ENCODE measurements around the gene MYT1. TPM values are rescaled to one million over a fixed set of nuclear protein-coding genes. Genes with fewer than 3 reads are reported as not detected.

The MYT1 gene
- total and polyA plus RNA-seq, 3 donors from 2014 or later = 1.7 to 22.2 (median 2.9) TPM

DNA sequence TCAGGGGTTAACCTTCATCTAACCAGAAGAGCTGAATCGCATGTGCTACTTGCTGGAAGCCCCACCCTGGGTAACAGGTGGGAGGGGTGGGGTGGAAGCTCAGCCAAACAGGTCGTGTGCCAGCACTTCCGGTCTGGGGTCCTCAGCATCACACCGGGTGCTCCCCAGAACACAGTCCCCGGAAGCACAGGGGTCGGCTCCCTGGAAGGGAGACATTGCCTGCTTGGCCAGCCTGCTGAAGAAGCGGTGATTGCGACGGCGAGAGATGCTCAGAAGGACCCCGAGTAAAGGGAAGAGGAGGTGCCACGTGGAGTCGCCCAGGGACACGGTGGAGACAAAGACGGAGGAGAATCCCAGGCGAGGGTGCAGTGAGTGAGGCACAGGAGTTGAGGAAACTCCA, 36.5 kb downstream of the MYT1 start:
- no peak overlapping the region for H3K4me3 ChIP-seq
- no peak for DNase-seq
- no peak overlapping the region for H3K27ac ChIP-seq
- intact Hi-C loops (cut with DNase I; ENCODE audit: low total_unique reads) = no loop called here
- H3K36me3 ChIP-seq (ENCODE audit: low read depth, missing control alignments) = no peaks in the 10 kb centered on the region
- TF ChIP-seq POLR2A (IDR thresholded peaks at IDR 0.05) = no peak
- TF ChIP-seq, protein P1, sequence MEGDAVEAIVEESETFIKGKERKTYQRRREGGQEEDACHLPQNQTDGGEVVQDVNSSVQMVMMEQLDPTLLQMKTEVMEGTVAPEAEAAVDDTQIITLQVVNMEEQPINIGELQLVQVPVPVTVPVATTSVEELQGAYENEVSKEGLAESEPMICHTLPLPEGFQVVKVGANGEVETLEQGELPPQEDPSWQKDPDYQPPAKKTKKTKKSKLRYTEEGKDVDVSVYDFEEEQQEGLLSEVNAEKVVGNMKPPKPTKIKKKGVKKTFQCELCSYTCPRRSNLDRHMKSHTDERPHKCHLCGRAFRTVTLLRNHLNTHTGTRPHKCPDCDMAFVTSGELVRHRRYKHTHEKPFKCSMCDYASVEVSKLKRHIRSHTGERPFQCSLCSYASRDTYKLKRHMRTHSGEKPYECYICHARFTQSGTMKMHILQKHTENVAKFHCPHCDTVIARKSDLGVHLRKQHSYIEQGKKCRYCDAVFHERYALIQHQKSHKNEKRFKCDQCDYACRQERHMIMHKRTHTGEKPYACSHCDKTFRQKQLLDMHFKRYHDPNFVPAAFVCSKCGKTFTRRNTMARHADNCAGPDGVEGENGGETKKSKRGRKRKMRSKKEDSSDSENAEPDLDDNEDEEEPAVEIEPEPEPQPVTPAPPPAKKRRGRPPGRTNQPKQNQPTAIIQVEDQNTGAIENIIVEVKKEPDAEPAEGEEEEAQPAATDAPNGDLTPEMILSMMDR (IDR thresholded peaks at IDR 0.05) = no peak
- 83 to 90% methylated on average over 16 of the region's 16 CpGs for WGBS, 2 donors
- H3K9me3 ChIP-seq = no peaks in the 10 kb centered on the region
- H3K4me1 ChIP-seq = no peaks in the 10 kb centered on the region
- no peaks in the 10 kb centered on the region for H3K27me3 ChIP-seq

DNA sequence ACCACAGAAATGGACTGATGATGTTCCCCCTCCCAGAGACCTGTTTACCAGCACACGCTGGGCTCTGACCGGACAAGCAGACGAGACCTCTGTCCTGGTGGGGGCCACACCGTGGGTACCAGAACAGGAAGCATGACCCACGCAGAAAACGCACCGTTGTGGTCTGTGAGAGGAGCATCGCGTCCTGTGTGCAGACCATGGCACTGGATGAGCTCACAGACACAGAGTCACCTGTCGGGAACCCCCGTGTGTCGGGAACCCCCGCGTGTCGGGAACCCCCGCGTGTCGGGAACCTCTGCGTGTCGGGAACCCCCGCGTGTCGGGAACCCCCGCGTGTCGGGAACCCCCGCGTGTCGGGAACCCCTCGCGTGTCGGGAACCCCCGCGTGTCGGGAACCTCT, 37.4 kb downstream of the MYT1 start:
- no peaks in the 10 kb centered on the region for H3K27me3 ChIP-seq
- no peak overlapping the region for H3K27ac ChIP-seq
- H3K4me1 ChIP-seq = no peaks in the 10 kb centered on the region
- H3K4me3 ChIP-seq = no peak overlapping the region
- TF ChIP-seq, protein P1 (IDR thresholded peaks at IDR 0.05) = no peak
- no peak for TF ChIP-seq POLR2A (IDR thresholded peaks at IDR 0.05)
- H3K36me3 ChIP-seq (ENCODE audit: low read depth, missing control alignments) = no peaks in the 10 kb centered on the region
- WGBS, 2 donors = 88 to 94% methylated on average over 32 to 35 of the region's 35 CpGs
- H3K9me3 ChIP-seq = no peaks in the 10 kb centered on the region
- DNase-seq = no peak
- intact Hi-C loops (cut with DNase I; ENCODE audit: low total_unique reads) = no loop called here

DNA sequence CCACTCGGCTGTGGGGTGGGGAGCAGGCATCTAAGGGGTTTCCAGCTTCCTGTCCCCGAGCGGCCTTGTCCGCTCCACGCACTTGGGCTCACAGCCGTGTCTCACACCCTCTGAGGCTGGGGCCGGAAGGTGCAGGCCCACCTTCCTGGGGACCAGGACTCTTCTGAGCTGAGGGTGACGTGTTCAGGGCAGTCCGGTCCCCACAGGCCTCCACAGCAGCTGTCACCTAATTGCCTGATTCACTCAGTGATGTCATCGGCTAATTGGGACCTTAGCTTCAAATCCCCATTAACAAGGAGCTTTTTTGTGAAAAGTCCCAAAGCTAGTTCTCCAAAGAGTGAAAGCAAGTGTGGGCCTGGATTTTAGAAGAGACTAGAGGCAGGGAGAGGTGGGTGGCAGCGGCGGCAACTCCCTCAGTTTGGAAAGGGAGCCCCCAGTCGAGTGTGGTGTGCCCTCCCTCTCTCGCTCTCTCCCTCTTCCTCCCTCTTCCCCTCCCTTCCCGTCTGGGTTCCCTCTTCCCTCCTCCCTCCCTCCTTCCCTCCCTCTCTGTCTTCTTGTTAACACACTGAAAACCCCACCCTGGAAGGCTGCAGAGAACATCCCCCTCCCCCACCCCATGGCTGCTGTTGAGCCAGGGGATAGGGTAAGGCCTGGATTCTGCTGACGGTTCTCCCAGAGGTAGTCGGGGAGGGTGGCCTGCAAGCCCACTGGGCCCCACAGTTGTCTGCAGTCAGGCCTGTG, 39.0 kb downstream of the MYT1 start:
- TF ChIP-seq POLR2A (IDR thresholded peaks at IDR 0.05) = no peak
- TF ChIP-seq, protein P1 (IDR thresholded peaks at IDR 0.05) = no peak
- no peak overlapping the region for H3K27ac ChIP-seq
- no peaks in the 10 kb centered on the region for H3K36me3 ChIP-seq (ENCODE audit: low read depth, missing control alignments)
- H3K9me3 ChIP-seq = no peaks in the 10 kb centered on the region
- 77 to 81% methylated on average over 10 to 17 of the region's 17 CpGs for WGBS, 2 donors
- H3K4me3 ChIP-seq = no peak overlapping the region
- H3K27me3 ChIP-seq = no peaks in the 10 kb centered on the region
- intact Hi-C loops (cut with DNase I; ENCODE audit: low total_unique reads) = no loop called here
- no peak for DNase-seq
- H3K4me1 ChIP-seq = no peaks in the 10 kb centered on the region

DNA sequence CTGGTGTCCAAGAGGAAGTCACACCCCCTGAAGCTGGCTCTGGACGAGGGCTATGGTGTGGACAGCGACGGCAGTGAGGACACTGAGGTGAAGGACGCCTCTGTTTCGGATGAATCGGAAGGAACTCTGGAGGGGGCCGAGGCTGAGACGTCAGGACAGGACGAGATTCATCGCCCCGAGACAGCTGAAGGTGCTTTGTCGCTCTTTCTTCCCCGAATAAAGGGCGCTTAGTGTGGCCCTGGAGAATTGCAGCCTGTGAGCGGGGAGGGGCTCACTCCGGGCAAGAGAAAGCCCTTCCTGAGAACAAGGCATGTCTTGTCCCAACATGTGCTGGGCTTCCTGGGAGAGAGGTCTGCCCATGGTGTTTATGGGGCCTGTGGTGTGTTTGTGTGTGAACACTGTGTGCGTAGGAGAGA, 41.4 kb downstream of the MYT1 start:
- intact Hi-C loops (cut with DNase I; ENCODE audit: low total_unique reads) = no loop called here
- Histone ChIP-seq H3K27ac (no peak overlapping the region), H3K36me3 (ENCODE audit: low read depth, missing control alignments) (no peaks in the 10 kb centered on the region), H3K27me3 (no peaks in the 10 kb centered on the region), H3K4me3 (no peak overlapping the region), H3K9me3 (no peaks in the 10 kb centered on the region), H3K4me1 (no peaks in the 10 kb centered on the region)
- no peak for TF ChIP-seq POLR2A (IDR thresholded peaks at IDR 0.05)
- TF ChIP-seq, protein P1 (IDR thresholded peaks at IDR 0.05) = no peak
- no peak for DNase-seq
- 79 to 83% methylated on average over 16 to 17 of the region's 17 CpGs for WGBS, 2 donors

DNA sequence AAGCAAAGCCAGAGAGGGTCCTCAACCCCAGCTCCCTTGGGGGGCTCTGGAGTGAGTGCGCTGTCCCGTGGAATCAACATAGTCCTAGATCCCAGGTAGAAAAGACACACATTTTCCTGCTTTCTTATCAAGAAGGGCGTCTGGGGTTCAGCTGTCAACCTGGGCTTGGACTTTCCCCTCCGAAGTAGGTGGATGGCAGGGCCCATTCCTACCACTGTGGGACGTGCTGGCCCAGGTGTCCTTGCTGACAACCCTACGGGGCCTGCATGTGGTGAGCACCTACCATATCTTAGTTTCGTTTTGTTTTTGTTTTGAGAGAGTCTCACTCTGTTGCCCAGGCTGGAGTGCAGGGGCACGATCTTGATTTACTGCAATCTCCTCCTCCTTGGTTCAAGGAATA, 42.4 kb downstream of the MYT1 start:
- no peaks in the 10 kb centered on the region for H3K27me3 ChIP-seq
- no peak overlapping the region for H3K4me3 ChIP-seq
- intact Hi-C loops (cut with DNase I; ENCODE audit: low total_unique reads) = no loop called here
- no peaks in the 10 kb centered on the region for H3K36me3 ChIP-seq (ENCODE audit: low read depth, missing control alignments)
- H3K9me3 ChIP-seq = no peaks in the 10 kb centered on the region
- no peaks in the 10 kb centered on the region for H3K4me1 ChIP-seq
- TF ChIP-seq POLR2A (IDR thresholded peaks at IDR 0.05) = no peak
- TF ChIP-seq, protein P1 (IDR thresholded peaks at IDR 0.05) = no peak
- 94 to 100% methylated on average over 8 of the region's 8 CpGs for WGBS, 2 donors
- DNase-seq = no peak
- no peak overlapping the region for H3K27ac ChIP-seq
